ENCODE measurements around the gene JAZF1. TPM values are rescaled to one million over a fixed set of nuclear protein-coding genes. Genes with fewer than 3 reads are reported as not detected.
A peak's percentile ranks its signal among the peaks of the same experiment; 100 is the strongest.

The JAZF1 gene
- total and polyA plus RNA-seq, 11 donors: 10.3 to 46.2 (median 26.8) TPM

DNA sequence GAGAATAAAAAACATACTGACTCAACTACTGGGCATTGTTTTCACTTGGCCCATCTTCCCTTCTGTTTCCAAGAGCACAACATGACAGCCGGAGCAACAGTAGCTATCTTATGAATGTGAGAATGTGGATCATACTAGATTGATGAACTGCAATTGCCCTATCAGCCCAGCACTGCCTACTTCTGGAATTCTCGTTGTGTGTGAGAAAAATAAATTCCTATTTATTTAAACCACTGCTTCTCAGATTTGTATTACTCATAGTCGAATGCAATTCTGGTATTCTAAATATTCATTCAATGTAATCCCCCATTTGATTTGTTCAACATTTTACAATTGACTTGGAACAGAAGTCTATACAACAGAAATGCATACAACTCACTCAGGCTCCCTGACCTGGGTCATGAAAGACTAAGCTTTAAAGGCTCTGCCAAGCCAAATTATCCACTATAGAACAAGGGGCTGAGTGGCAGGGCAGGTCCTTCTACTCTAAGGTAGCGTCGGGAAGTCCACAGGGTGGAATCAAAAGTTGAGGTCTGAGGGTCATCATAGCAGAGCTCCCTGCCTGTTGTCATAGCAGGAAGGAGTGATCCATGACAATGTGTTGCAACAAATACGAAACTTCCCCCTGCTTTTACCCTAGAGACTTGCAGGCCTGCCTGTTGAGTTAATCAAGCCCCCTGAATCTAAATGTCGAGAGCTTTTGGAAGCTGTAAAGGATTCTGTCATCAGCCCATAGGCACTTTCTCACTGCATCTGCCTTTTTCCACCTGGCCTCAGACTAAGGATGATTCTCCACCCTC lies 12.4 kb upstream of the JAZF1 start:
- TF ChIP-seq POLR2A (IDR thresholded peaks at IDR 0.05) (no peak), CTCF (IDR thresholded peaks at IDR 0.05) (no peak)
- no peaks in the 10 kb centered on the region for H3K27me3 ChIP-seq
- H3K9me3 ChIP-seq: no peaks in the 10 kb centered on the region
- no peak overlapping the region for H3K4me3 ChIP-seq
- no peak overlapping the region for H3K27ac ChIP-seq
- peaks cover 0 to 15% (median 0%) of the 10 kb centered on the region in 12 donors for H3K4me1 ChIP-seq
- intact Hi-C loops (cut with DNase I): no loop called here
- 69 to 80% (median 72%) methylated on average over 7 of the region's 7 CpGs for WGBS, 4 donors
- no peak for ATAC-seq
- H3K36me3 ChIP-seq: no peaks in the 10 kb centered on the region
- no peak for DNase-seq

DNA sequence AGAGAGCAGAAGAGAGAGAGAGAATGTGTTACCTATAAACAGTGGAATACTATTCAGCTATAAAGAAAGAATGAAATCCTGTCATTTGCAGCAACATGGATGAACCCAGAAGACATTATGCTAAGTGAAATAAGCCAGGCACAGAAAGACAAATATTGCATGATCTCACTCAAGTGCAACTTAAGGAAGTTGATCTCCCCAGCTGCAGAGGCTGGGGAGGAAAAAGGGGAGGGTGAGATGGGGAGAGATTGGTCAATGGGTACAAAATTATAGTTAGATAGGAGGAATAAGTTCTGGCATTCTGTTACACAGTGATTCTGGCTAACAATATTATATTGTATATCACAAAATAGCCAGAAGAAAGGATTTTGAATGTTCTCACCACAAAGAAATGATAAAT lies 11.2 kb upstream of the JAZF1 start:
- TF ChIP-seq POLR2A (IDR thresholded peaks at IDR 0.05) (no peak), CTCF (IDR thresholded peaks at IDR 0.05) (no peak)
- peaks cover 0 to 15% (median 0%) of the 10 kb centered on the region in 12 donors for H3K4me1 ChIP-seq
- intact Hi-C loops (cut with DNase I): no loop called here

DNA sequence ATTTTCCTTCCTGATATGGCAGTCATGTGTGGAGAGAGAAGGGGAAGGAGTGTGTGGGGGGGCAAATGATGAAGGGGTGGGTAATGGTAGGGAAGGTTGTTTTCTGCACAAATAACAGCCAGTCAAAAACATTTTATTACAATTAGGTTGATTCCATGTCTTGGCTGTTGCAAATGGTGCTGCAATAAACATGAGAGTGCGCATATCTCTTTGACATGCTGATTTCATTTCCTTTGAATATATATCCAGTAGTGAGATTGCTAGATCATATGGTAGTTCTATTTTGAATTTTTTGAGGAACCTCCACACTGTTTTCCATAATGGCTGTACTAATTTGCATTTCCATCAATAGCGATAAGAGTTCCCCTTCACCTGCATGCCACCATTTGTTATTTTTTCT lies 10.6 kb upstream of the JAZF1 start:
- DNase-seq (no peak), ATAC-seq (no peak)
- intact Hi-C loops (cut with DNase I): no loop called here
- TF ChIP-seq POLR2A (IDR thresholded peaks at IDR 0.05) (no peak), CTCF (IDR thresholded peaks at IDR 0.05) (no peak)
- Histone ChIP-seq H3K27ac (no peak overlapping the region), H3K27me3 (no peaks in the 10 kb centered on the region), H3K4me1 (peaks cover 0 to 15% (median 0%) of the 10 kb centered on the region in 12 donors), H3K9me3 (no peaks in the 10 kb centered on the region), H3K36me3 (no peaks in the 10 kb centered on the region), H3K4me3 (no peak overlapping the region)
- WGBS, 4 donors: 95 to 98% (median 97%) methylated on average over 2 of the region's 2 CpGs

More for the DNA sequence above, 11.2 kb upstream of the JAZF1 start:
- H3K4me3 ChIP-seq: no peak overlapping the region
- ATAC-seq: no peak
- no peak overlapping the region for H3K27ac ChIP-seq
- H3K36me3 ChIP-seq: no peaks in the 10 kb centered on the region
- H3K27me3 ChIP-seq: no peaks in the 10 kb centered on the region
- no peak for DNase-seq
- no peaks in the 10 kb centered on the region for H3K9me3 ChIP-seq

- Histone ChIP-seq H3K4me3 (peak overlapping the region in 2 of 12 donors; percentile 2 to 15), H3K27me3 (no peaks in the 10 kb centered on the region), H3K27ac (no peak overlapping the region), H3K36me3 (no peaks in the 10 kb centered on the region), H3K9me3 (no peaks in the 10 kb centered on the region), H3K4me1 (peaks cover 0 to 15% (median 0%) of the 10 kb centered on the region in 12 donors)
- TF ChIP-seq POLR2A (IDR thresholded peaks at IDR 0.05): no peak
- TF ChIP-seq CTCF (IDR thresholded peaks at IDR 0.05): no peak
- DNase-seq (no peak), ATAC-seq (no peak)
- 50 to 56% (median 55%) methylated on average over 5 of the region's 5 CpGs for WGBS, 4 donors
- intact Hi-C loops (cut with DNase I): no loop called here
Observed at GRCh38 chr7:28190077-28190710, 9.6 kb upstream of the JAZF1 start.
